GM12892 (cell line): ENCODE results near the gene REEP2.

Experiments used
- DNase-seq: peaks from one replicate; pipeline ENCODE4 v3.0.0; 2011; ENCODE audit not compliant: insufficient read length
- FAIRE-seq: peaks from 2 replicates; lab custom pipeline; 2011; peaks lifted over from hg19 to GRCh38; lab: Jason Lieb, UNC
- POLR2A ChIP-seq: IDR thresholded peaks from 2 replicates; pipeline ENCODE4 v1.6.1; 2011; ENCODE audit warnings: low read depth, low read length, control low read depth
- POLR2AphosphoS5 ChIP-seq: IDR thresholded peaks from 2 replicates; pipeline ENCODE4 v1.6.1; 2011; ENCODE audit warnings: low read depth, low read length, control low read depth
- TAF1 ChIP-seq: IDR thresholded peaks from 2 replicates; pipeline ENCODE4 v1.6.1; 2011; ENCODE audit warnings: low read depth, mild to moderate bottlenecking, control low read depth, low read length, borderline replicate concordance

The REEP2 gene

DNA sequence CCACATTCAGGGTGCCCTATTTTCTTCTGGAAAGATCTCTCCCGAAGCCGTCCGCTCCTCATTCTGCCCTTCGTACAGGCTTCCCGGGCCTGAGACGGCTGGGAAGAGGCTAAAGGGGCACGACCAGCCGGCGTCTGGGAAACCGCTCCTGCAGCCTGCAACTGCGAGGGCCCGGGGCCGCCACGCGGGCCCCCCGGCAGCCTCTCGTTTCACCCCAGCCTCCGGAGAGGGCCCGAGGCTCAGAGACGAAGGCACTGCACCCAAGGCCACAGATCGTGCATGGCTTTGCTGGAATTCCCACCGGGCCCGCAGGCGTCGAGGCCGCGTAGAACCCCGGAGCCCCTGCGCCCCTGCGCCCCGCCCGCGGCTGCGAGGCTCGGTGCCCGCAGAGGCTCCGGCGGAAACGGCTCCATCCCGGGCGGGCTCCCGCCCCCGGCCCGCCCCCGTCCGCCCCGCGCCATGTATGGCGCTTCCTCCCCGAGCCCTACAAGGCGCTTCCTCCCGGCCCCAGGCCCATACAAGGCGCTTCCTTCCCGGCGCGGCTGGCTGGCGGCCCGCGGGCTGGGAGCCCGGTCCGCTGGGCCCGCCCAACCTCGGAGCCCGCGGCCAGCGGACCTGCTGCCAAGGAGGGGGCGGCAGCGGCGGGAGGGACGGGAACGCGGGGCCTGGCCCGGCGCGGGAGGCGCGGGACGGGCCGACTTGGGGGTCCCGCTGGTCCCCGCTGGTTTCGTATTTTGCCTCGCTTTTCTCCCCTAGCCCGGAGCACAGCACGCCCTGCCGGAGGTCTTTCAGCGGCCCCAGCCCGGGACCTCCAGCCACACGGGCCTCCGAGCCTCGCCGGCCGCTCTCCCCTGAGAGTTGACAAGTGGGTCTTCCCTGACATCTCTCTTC is 53.1 kb downstream of the REEP2 start:
- no peak for TF ChIP-seq POLR2A
- no peak for TF ChIP-seq POLR2AphosphoS5
- TF ChIP-seq TAF1: no peak
- FAIRE-seq (peak; percentile 84), DNase-seq (peak; percentile 95)

DNA sequence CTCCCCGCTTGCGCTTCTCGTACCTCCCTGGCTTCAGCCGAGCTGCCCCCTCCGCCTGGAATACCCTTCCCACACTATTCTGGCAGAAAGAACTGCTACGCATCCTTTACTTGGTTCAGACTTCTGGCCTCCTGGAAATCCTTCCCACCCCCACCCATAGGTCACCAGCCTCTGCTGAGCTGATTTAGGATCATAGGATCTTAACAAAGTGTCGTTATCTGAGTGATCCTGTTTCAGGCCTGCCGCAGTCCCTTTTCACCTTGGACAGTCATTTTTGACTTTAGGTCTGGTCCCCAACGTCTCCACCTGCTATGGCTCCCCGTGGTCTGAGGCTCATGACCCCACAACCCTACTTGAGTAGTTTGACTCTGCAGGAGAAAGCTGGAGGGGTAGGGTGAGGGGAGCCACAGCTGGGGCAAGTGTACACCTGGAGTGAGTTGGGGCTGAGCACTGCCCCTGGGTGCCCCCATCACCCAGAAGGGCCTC is 53.7 kb downstream of the REEP2 start:
- TF ChIP-seq POLR2AphosphoS5: no peak
- TF ChIP-seq POLR2A: no peak
- no peak for TF ChIP-seq TAF1
- no peak for FAIRE-seq

DNA sequence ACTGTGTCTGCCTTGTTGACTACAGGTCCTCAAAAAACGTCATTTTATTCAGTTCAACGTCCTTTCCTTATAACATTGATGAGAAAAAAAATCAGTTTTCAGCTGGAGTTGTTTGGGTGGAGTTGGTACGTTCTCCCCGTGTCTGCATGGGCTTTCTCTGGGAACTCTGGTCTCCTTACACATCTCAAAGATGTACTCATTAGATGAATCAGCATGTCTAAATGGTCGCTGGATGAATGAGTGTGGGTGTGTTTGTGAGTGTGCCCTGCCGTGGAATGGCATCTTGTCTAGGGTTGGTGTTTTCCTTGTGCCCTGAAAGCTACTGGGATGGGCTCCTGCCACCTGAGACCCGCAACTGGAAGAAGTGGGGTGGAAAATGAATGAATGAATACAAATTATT is 56.5 kb downstream of the REEP2 start:
- no peak for TF ChIP-seq TAF1
- FAIRE-seq (no peak), DNase-seq (no peak)

More for the DNA sequence above, 53.7 kb downstream of the REEP2 start:
- DNase-seq: no peak
